ENCODE results near the gene SHH. TPM values are rescaled to one million over a fixed set of nuclear protein-coding genes. Genes with fewer than 3 reads are reported as not detected.

The SHH gene
- polyA plus RNA-seq, 3 donors = not detected

GRCh38 chr7:155790666-155791065, 21.6 kb downstream of the SHH start:
- TF ChIP-seq CTCF (IDR thresholded peaks at IDR 0.05) = no peak
- no peak overlapping the region for H3K27ac Mint-ChIP-seq
- peaks cover 2% of the 10 kb centered on the region for H4K20me1 ChIP-seq (ENCODE audit: insufficient read depth, low read length)
- no peaks in the 10 kb centered on the region for H3K79me2 ChIP-seq (ENCODE audit: insufficient read depth, low read length)
- intact Hi-C loops (cut with micrococcal nuclease) = loop anchor here (10.0 kb wide), 4 partner anchors 684 to 1464 kb away; no protein-coding TSS in a partner anchor
- H3K27me3 ChIP-seq (ENCODE audit: control insufficient read depth in 2 of 2, insufficient read depth in 2 of 2, low read length in 2 of 2) = peaks cover 0 to 20% of the 10 kb centered on the region in 2 donors
- peaks cover 18 to 49% (median 28%) of the 10 kb centered on the region in 3 donors for H3K27me3 Mint-ChIP-seq (ENCODE audit: low read depth in 3 of 3)
- no peak for DNase-seq
- peaks cover 6 to 11% of the 10 kb centered on the region in 2 donors for H3K36me3 Mint-ChIP-seq
- no peak overlapping the region for H2AFZ ChIP-seq (ENCODE audit: insufficient read depth, low read depth, low read length, poor library complexity, severe bottlenecking)
- H3K36me3 ChIP-seq (replicated peaks in 1 of 2; ENCODE audit: control insufficient read depth in 1 of 2, insufficient read depth in 2 of 2, low read length in 2 of 2) = no peaks in the 10 kb centered on the region
- H3K9me3 ChIP-seq (replicated peaks in 1 of 2; ENCODE audit: control insufficient read depth in 1 of 2, insufficient read depth in 1 of 2, low read length in 2 of 2) = no peaks in the 10 kb centered on the region
- peaks cover 0 to 7% (median 0%) of the 10 kb centered on the region in 7 donors for H3K9me3 Mint-ChIP-seq
- no peak overlapping the region for H3K4me2 ChIP-seq (replicated peaks; ENCODE audit: extremely low read depth, low read length, poor library complexity, severe bottlenecking)
- no CpG with 5 or more reads among the region's 8 CpGs for WGBS (ENCODE audit: insufficient coverage)
- no peak overlapping the region for H3K9ac ChIP-seq (ENCODE audit: insufficient read depth, low read length, poor library complexity, severe bottlenecking)
- no peak overlapping the region for H3K4me3 Mint-ChIP-seq
- no peak overlapping the region for H3K27ac ChIP-seq (ENCODE audit: low read depth in 1 of 2, low read length in 2 of 2)
- H3K4me3 ChIP-seq (replicated peaks in 1 of 3; ENCODE audit: low read depth in 2 of 3, low read length in 3 of 3) = no peak overlapping the region
- peaks cover 13% of the 10 kb centered on the region for H3K4me1 Mint-ChIP-seq
- H3K4me1 ChIP-seq (ENCODE audit: control insufficient read depth in 1 of 2, insufficient read depth in 2 of 2, low read length in 2 of 2) = peaks cover 7 to 11% of the 10 kb centered on the region in 2 donors

GRCh38 chr7:155789001-155789725, 23.1 kb downstream of the SHH start:
- Histone ChIP-seq H3K9me3 (replicated peaks in 1 of 2; ENCODE audit: control insufficient read depth in 1 of 2, insufficient read depth in 1 of 2, low read length in 2 of 2) (no peaks in the 10 kb centered on the region), H3K27me3 (ENCODE audit: control insufficient read depth in 2 of 2, insufficient read depth in 2 of 2, low read length in 2 of 2) (peaks cover 0 to 22% of the 10 kb centered on the region in 2 donors), H3K36me3 (replicated peaks in 1 of 2; ENCODE audit: control insufficient read depth in 1 of 2, insufficient read depth in 2 of 2, low read length in 2 of 2) (peaks cover 0 to 2% of the 10 kb centered on the region in 2 donors), H2AFZ (ENCODE audit: insufficient read depth, low read depth, low read length, poor library complexity, severe bottlenecking) (no peak overlapping the region), H3K9ac (ENCODE audit: insufficient read depth, low read length, poor library complexity, severe bottlenecking) (no peak overlapping the region), H3K4me3 (replicated peaks in 1 of 3; ENCODE audit: low read depth in 2 of 3, low read length in 3 of 3) (no peak overlapping the region), H3K4me1 (ENCODE audit: control insufficient read depth in 1 of 2, insufficient read depth in 2 of 2, low read length in 2 of 2) (peaks cover 7 to 11% of the 10 kb centered on the region in 2 donors), H3K27ac (ENCODE audit: low read depth in 1 of 2, low read length in 2 of 2) (no peak overlapping the region), H3K79me2 (ENCODE audit: insufficient read depth, low read length) (no peaks in the 10 kb centered on the region), H3K4me2 (replicated peaks; ENCODE audit: extremely low read depth, low read length, poor library complexity, severe bottlenecking) (no peak overlapping the region), H4K20me1 (ENCODE audit: insufficient read depth, low read length) (peaks cover 6% of the 10 kb centered on the region)
- WGBS (ENCODE audit: insufficient coverage) = 97% methylated on average over 22 of the region's 29 CpGs
- peaks cover 13% of the 10 kb centered on the region for H3K4me1 Mint-ChIP-seq
- no peak for DNase-seq
- H3K27me3 Mint-ChIP-seq (ENCODE audit: low read depth in 3 of 3) = peaks cover 19 to 49% (median 31%) of the 10 kb centered on the region in 3 donors
- H3K9me3 Mint-ChIP-seq = peaks cover 0 to 5% (median 0%) of the 10 kb centered on the region in 7 donors
- peaks cover 10 to 16% of the 10 kb centered on the region in 2 donors for H3K36me3 Mint-ChIP-seq
- H3K4me3 Mint-ChIP-seq = no peak overlapping the region
- no peak for TF ChIP-seq CTCF (IDR thresholded peaks at IDR 0.05)
- no peak overlapping the region for H3K27ac Mint-ChIP-seq
- intact Hi-C loops (cut with micrococcal nuclease) = no loop called here
